GM23338 (cell line): ENCODE measurements around the gene GCNT2.

ENCODE experiments used
- CREB1 ChIP-seq: fragments of 250-450 bp; sonication (Bioruptor Pico); IDR thresholded peaks from 2 replicates; pipeline ENCODE4 v1.5.0; 2020; ENCODE audit warnings: low read depth, mild to moderate bottlenecking, moderate library complexity
- CTCF ChIP-seq, 2 experiments: fragments of 200-600 bp in 1 of 2; sonication (generic) in 1 of 2; conservative IDR thresholded peaks; 2 replicates each; pipeline versions ENCODE4 v1.5.1 to v1.6.1; 2016 to 2017; ENCODE audit warnings: antibody characterized with exemption in 2 of 2, low read depth in 2 of 2, mild to moderate bottlenecking in 2 of 2, moderate library complexity in 1 of 2
- EZH2 ChIP-seq: fragments of 200-600 bp; sonication (generic); IDR thresholded peaks from one replicate; pipeline ENCODE4 v1.8.0; 2017; ENCODE audit warnings: antibody characterized with exemption, mild to moderate bottlenecking, low read depth; ENCODE audit not compliant: unreplicated experiment
- EZH2phosphoT487 ChIP-seq: fragments of 200-600 bp; sonication (generic); IDR thresholded peaks from one replicate; pipeline ENCODE4 v1.8.1; 2018; ENCODE audit warnings: antibody characterized with exemption; ENCODE audit not compliant: unreplicated experiment
- POLR2AphosphoS5 ChIP-seq: IDR thresholded peaks from 2 replicates; pipeline ENCODE4 v1.6.1; 2016; ENCODE audit warnings: antibody characterized with exemption, low read depth
- TF ChIP-seq, protein P1 (sequence below): IDR thresholded peaks from one replicate; pipeline ENCODE4 v1.6.1; 2018; ENCODE audit warnings: antibody characterized with exemption; ENCODE audit not compliant: unreplicated experiment

- no peak for TF ChIP-seq CTCF (conservative IDR thresholded peaks at IDR 0.05; ENCODE audit: low read depth in 2 of 2)
- TF ChIP-seq EZH2phosphoT487, result no peak
- TF ChIP-seq POLR2AphosphoS5, result no peak
- TF ChIP-seq CREB1, result no peak
- no peak for TF ChIP-seq EZH2
- TF ChIP-seq, protein P1, sequence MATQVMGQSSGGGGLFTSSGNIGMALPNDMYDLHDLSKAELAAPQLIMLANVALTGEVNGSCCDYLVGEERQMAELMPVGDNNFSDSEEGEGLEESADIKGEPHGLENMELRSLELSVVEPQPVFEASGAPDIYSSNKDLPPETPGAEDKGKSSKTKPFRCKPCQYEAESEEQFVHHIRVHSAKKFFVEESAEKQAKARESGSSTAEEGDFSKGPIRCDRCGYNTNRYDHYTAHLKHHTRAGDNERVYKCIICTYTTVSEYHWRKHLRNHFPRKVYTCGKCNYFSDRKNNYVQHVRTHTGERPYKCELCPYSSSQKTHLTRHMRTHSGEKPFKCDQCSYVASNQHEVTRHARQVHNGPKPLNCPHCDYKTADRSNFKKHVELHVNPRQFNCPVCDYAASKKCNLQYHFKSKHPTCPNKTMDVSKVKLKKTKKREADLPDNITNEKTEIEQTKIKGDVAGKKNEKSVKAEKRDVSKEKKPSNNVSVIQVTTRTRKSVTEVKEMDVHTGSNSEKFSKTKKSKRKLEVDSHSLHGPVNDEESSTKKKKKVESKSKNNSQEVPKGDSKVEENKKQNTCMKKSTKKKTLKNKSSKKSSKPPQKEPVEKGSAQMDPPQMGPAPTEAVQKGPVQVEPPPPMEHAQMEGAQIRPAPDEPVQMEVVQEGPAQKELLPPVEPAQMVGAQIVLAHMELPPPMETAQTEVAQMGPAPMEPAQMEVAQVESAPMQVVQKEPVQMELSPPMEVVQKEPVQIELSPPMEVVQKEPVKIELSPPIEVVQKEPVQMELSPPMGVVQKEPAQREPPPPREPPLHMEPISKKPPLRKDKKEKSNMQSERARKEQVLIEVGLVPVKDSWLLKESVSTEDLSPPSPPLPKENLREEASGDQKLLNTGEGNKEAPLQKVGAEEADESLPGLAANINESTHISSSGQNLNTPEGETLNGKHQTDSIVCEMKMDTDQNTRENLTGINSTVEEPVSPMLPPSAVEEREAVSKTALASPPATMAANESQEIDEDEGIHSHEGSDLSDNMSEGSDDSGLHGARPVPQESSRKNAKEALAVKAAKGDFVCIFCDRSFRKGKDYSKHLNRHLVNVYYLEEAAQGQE, result no peak
Observed at GRCh38 chr6:10580570-10580969, 59.4 kb downstream of the GCNT2 start.
